Keratinocyte (primary cell): Measurements from ENCODE around the gene DPYD. TPM values are rescaled to one million over a fixed set of nuclear protein-coding genes. Genes with fewer than 3 reads are reported as not detected.

Source experiments
- DNase-seq: peaks from one replicate; pipeline ENCODE4 v3.0.0-alpha.2; 2011; ENCODE audit warnings: low read depth, missing footprints, low spot score
- FAIRE-seq: peaks from 2 replicates; lab custom pipeline; 2011; peaks lifted over from hg19 to GRCh38; lab: Jason Lieb, UNC
- H2AFZ ChIP-seq: 2 replicates; pipeline ENCODE4 v1.6.0; 2012; ENCODE audit warnings: low read length, control low read depth, inconsistent platforms; ENCODE audit not compliant: control insufficient read depth
- H3K27ac ChIP-seq: 2 replicates; pipeline ENCODE4 v1.5.1; 2011; ENCODE audit warnings: low read length; ENCODE audit not compliant: control insufficient read depth, insufficient read depth
- H3K27me3 ChIP-seq: 3 replicates; pipeline ENCODE4 v1.6.0; 2011; ENCODE audit warnings: low read length; ENCODE audit not compliant: control insufficient read depth, insufficient read depth; ENCODE audit errors: extremely low read depth
- H3K36me3 ChIP-seq, 2 experiments: 2 replicates in 1 of 2; 3 replicates in 1 of 2; pipeline ENCODE4 v1.5.1; 2011; ENCODE audit warnings: low read length in 2 of 2, mild to moderate bottlenecking in 1 of 2; ENCODE audit not compliant: control insufficient read depth in 2 of 2, insufficient read depth in 2 of 2; ENCODE audit errors: extremely low read depth in 1 of 2
- H3K4me1 ChIP-seq: 3 replicates; pipeline ENCODE4 v1.5.1; 2011; ENCODE audit warnings: low read length; ENCODE audit not compliant: control insufficient read depth, insufficient read depth; ENCODE audit errors: extremely low read depth
- H3K4me2 ChIP-seq: 3 replicates; pipeline ENCODE4 v1.6.0; 2011; ENCODE audit warnings: low read depth, low read length; ENCODE audit not compliant: control insufficient read depth, insufficient read depth; ENCODE audit errors: extremely low read depth
- H3K4me3 ChIP-seq, 3 experiments: fragments of 200-600 bp in 1 of 3; sonication (generic) in 1 of 3; 2 replicates in 2 of 3; 3 replicates in 1 of 3; pipeline ENCODE4 v1.5.1; 2011 to 2016; ENCODE audit warnings: low read length in 3 of 3, mild to moderate bottlenecking in 3 of 3, control low read depth in 2 of 3, inconsistent platforms in 1 of 3, low read depth in 1 of 3, mixed read lengths in 1 of 3, mixed run types in 1 of 3, moderate library complexity in 1 of 3; ENCODE audit not compliant: control insufficient read depth in 2 of 3, insufficient read depth in 2 of 3; ENCODE audit errors: extremely low read depth in 1 of 3
- H3K79me2 ChIP-seq: 2 replicates; pipeline ENCODE4 v1.6.0; 2012; ENCODE audit warnings: low read length; ENCODE audit not compliant: control insufficient read depth, insufficient read depth
- H3K9ac ChIP-seq: 3 replicates; pipeline ENCODE4 v1.6.0; 2011; ENCODE audit warnings: low read length; ENCODE audit not compliant: control insufficient read depth, insufficient read depth; ENCODE audit errors: extremely low read depth
- H3K9me1 ChIP-seq: 3 replicates; pipeline ENCODE4 v1.6.0; 2011; ENCODE audit warnings: low read length; ENCODE audit not compliant: control insufficient read depth, insufficient read depth; ENCODE audit errors: extremely low read depth
- H3K9me3 ChIP-seq: 2 replicates; pipeline ENCODE4 v1.5.1; 2012; ENCODE audit warnings: low read depth, low read length; ENCODE audit not compliant: control insufficient read depth
- H4K20me1 ChIP-seq: 3 replicates; pipeline ENCODE4 v1.6.0; 2011; ENCODE audit warnings: low read length; ENCODE audit not compliant: control insufficient read depth, insufficient read depth; ENCODE audit errors: extremely low read depth
- EZH2 ChIP-seq: IDR thresholded peaks from one replicate; pipeline ENCODE4 v1.6.1; 2012; ENCODE audit warnings: inconsistent platforms, mild to moderate bottlenecking, low read length, moderate library complexity
- dilution Hi-C: fragments of 300-500 bp; cut with MboI; formaldehyde crosslinking; loops from one replicate; pipeline ENCODE4 v1.7.0; 2020; ENCODE audit warnings: low sequenced_read_pairs; ENCODE audit not compliant: extremely low pct_ligation_motif_present
- polyA plus RNA-seq, 5 experiments: library from polyadenylated mRNA; depleted of rRNA in 3 of 5; stranded (reverse) in 3 of 5; stranded (forward) in 1 of 5; unstranded in 1 of 5; fragments of >200 nt; gene quantifications; 1 replicate in 1 of 5; 2 replicates in 3 of 5; 3 replicates in 1 of 5; pipeline versions ENCODE4 v1.2.1 to v1.2.3, GENCODE V29; 2011 to 2012; ENCODE audit warnings: missing spikeins in 2 of 5, low read depth in 1 of 5, low replicate concordance in 1 of 5
- TF ChIP-seq, protein P1 (sequence below), 3 experiments: IDR thresholded peaks in 1 of 3; conservative IDR thresholded peaks in 1 of 3; optimal IDR thresholded peaks in 1 of 3; 2 replicates in 2 of 3; 3 replicates in 1 of 3; pipeline versions ENCODE3 to v1.5.1; 2011; ENCODE audit warnings: low read length in 3 of 3, mild to moderate bottlenecking in 3 of 3, moderate library complexity in 2 of 3, control low read depth in 1 of 3, inconsistent platforms in 1 of 3; ENCODE audit not compliant: insufficient read depth in 2 of 3; ENCODE audit errors: extremely low read depth in 1 of 3

DPYD gene
- polyA plus RNA-seq, 1 donor (not counting 4 experiments of a cell fraction or from before 2014, with no cell fraction given), result 1.9 TPM

DNA sequence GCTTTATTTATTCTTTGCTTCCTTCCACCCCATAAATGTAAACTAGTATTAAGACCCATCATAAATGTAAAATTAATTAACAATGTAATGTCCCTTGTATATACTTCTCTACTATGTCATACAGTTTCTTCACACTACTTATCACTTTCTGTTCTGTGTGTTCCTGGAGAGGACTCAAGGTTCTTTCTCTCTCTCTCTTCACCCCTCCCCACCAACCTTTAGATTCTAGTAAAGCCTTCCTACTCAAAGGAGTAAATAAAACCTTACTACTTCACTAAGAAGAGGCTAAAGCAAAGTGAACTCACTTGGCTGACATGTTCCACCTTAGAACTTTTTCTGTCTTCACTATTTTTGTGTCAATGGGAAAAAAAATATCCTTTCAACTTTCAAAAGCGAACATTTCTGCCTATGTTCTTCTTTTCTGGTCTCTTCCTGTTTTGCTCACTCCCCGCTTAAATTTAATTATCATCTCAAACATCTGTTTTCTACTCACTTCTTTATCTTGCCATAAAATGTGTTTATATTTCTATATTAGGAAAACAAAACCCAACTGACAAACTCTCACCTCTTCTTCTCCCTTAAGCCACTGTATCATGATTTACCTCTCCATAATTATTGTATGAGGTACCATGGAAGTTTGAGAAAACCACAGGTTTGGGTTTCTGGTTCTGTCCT is 260.3 kb downstream of the DPYD start:
- Histone ChIP-seq H3K9me3 (no peaks in the 10 kb centered on the region), H3K36me3 (no peaks in the 10 kb centered on the region), H3K79me2 (no peaks in the 10 kb centered on the region), H3K9ac (no peak overlapping the region), H3K4me2 (no peak overlapping the region), H3K27me3 (no peaks in the 10 kb centered on the region), H3K27ac (no peak overlapping the region), H3K4me1 (no peaks in the 10 kb centered on the region), H4K20me1 (no peaks in the 10 kb centered on the region), H3K4me3 (no peak overlapping the region), H3K9me1 (no peaks in the 10 kb centered on the region), H2AFZ (no peak overlapping the region)
- FAIRE-seq (no peak), DNase-seq (no peak)
- TF ChIP-seq EZH2, result no peak
- TF ChIP-seq, protein P1, sequence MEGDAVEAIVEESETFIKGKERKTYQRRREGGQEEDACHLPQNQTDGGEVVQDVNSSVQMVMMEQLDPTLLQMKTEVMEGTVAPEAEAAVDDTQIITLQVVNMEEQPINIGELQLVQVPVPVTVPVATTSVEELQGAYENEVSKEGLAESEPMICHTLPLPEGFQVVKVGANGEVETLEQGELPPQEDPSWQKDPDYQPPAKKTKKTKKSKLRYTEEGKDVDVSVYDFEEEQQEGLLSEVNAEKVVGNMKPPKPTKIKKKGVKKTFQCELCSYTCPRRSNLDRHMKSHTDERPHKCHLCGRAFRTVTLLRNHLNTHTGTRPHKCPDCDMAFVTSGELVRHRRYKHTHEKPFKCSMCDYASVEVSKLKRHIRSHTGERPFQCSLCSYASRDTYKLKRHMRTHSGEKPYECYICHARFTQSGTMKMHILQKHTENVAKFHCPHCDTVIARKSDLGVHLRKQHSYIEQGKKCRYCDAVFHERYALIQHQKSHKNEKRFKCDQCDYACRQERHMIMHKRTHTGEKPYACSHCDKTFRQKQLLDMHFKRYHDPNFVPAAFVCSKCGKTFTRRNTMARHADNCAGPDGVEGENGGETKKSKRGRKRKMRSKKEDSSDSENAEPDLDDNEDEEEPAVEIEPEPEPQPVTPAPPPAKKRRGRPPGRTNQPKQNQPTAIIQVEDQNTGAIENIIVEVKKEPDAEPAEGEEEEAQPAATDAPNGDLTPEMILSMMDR (optimal IDR thresholded peaks at IDR 0.05 in 1 of 3, IDR thresholded peaks at IDR 0.05 in 1 of 3, conservative IDR thresholded peaks at IDR 0.05 in 1 of 3; ENCODE audit: extremely low read depth in 1 of 3, insufficient read depth in 2 of 3, low read length in 3 of 3), result no peak
- dilution Hi-C loops, result no loop called here

DNA sequence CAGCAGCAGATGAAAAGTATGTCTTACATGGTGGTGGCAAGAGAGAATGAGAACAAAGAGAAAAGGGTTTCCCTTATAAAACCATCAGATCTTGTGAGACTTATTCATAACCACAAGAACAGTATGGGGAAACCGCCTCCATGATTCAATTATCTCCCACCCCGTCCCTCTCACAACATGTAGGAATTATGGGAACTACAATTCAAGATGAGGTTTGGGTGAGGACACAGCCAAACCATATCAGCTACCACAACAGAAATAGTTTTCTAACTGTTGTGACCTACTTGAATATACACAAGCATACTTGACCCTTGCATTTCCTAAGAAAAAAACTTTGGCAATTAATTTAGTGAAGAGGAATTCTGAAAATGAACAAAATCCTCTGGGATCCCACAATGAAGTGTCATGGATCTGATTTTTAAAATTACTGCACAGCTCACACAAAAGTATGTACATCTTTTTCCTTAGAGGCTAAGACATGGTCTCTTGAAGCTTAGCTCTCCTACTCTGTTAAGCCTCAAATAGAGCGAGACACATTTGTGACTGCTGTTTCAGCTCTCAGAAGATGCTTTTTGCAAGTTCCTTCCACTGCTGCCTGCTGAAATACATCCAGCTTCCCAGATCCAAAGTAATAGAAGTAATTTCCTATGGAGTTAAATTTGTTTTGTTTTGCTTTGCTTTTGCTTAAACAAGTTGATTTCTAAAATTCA is 265.8 kb downstream of the DPYD start:
- no peak overlapping the region for H3K4me3 ChIP-seq
- no peaks in the 10 kb centered on the region for H3K36me3 ChIP-seq
- no peaks in the 10 kb centered on the region for H3K79me2 ChIP-seq
- H4K20me1 ChIP-seq, result no peaks in the 10 kb centered on the region
- DNase-seq (no peak), FAIRE-seq (no peak)
- H3K9me3 ChIP-seq, result no peaks in the 10 kb centered on the region
- H3K27me3 ChIP-seq, result no peaks in the 10 kb centered on the region
- no peak overlapping the region for H3K27ac ChIP-seq
- no peak overlapping the region for H3K4me2 ChIP-seq
- H3K9me1 ChIP-seq, result no peaks in the 10 kb centered on the region
- H2AFZ ChIP-seq, result no peak overlapping the region
- TF ChIP-seq, protein P1 (optimal IDR thresholded peaks at IDR 0.05 in 1 of 3, IDR thresholded peaks at IDR 0.05 in 1 of 3, conservative IDR thresholded peaks at IDR 0.05 in 1 of 3; ENCODE audit: extremely low read depth in 1 of 3, insufficient read depth in 2 of 3, low read length in 3 of 3), result no peak
- TF ChIP-seq EZH2, result no peak
- no peak overlapping the region for H3K9ac ChIP-seq
- no peaks in the 10 kb centered on the region for H3K4me1 ChIP-seq
- dilution Hi-C loops, result no loop called here
